Neural progenitor cell (in vitro differentiated cells): ENCODE data around the gene WDR7. TPM values are rescaled to one million over a fixed set of nuclear protein-coding genes. Genes with fewer than 3 reads are reported as not detected.

Experiments
- DNase-seq: peaks from one replicate; pipeline ENCODE4 v3.0.0-alpha.2; 2016; ENCODE audit warnings: low spot score
- H2AFZ ChIP-seq: fragments of 200-600 bp; sonication (generic); replicated peaks from 2 replicates; pipeline ENCODE4 v1.6.1; 2016; ENCODE audit warnings: antibody characterized with exemption
- H3F3A ChIP-seq: fragments of 200-600 bp; sonication (generic); 2 replicates; pipeline ENCODE4 v1.6.1; 2016; ENCODE audit warnings: antibody characterized with exemption, low read depth
- H3K27ac ChIP-seq: fragments of 200-600 bp; sonication (generic); 2 replicates; pipeline ENCODE4 v1.5.1; 2016; ENCODE audit warnings: mild to moderate bottlenecking
- H3K27me3 ChIP-seq: fragments of 200-600 bp; sonication (generic); 2 replicates; pipeline ENCODE4 v1.6.1; 2016; ENCODE audit warnings: mild to moderate bottlenecking, moderate library complexity
- H3K36me3 ChIP-seq: fragments of 200-600 bp; sonication (generic); 2 replicates; pipeline ENCODE4 v1.5.1; 2016
- H3K4me1 ChIP-seq: fragments of 200-600 bp; sonication (generic); 2 replicates; pipeline ENCODE4 v1.6.1; 2016; ENCODE audit warnings: mixed run types
- H3K4me2 ChIP-seq: fragments of 200-600 bp; sonication (generic); 2 replicates; pipeline ENCODE4 v1.6.1; 2016
- H3K4me3 ChIP-seq: fragments of 200-600 bp; sonication (generic); 2 replicates; pipeline ENCODE4 v1.5.1; 2016
- H3K79me2 ChIP-seq: fragments of 200-600 bp; sonication (generic); 2 replicates; pipeline ENCODE4 v1.6.1; 2016; ENCODE audit warnings: low read depth
- H3K9ac ChIP-seq: fragments of 200-600 bp; sonication (generic); 2 replicates; pipeline ENCODE4 v1.6.1; 2016
- H3K9me3 ChIP-seq: fragments of 200-600 bp; sonication (generic); 2 replicates; pipeline ENCODE4 v1.5.1; 2016; ENCODE audit warnings: low read depth
- H4K20me1 ChIP-seq: fragments of 200-600 bp; sonication (generic); 2 replicates; pipeline ENCODE4 v1.6.1; 2016; ENCODE audit warnings: low read depth
- H3K27ac Mint-ChIP-seq: 3 replicates; pipeline ENCODE4 v1.8.0; 2021; ENCODE audit warnings: mixed read lengths
- H3K27me3 Mint-ChIP-seq: 2 replicates; pipeline ENCODE4 v1.8.0; 2022; ENCODE audit warnings: low read depth, mild to moderate bottlenecking, inconsistent platforms, moderate library complexity, mixed read lengths; ENCODE audit not compliant: insufficient read depth
- H3K36me3 Mint-ChIP-seq: 3 replicates; pipeline ENCODE4 v1.8.0; 2021; ENCODE audit warnings: mixed read lengths
- H3K4me1 Mint-ChIP-seq: 3 replicates; pipeline ENCODE4 v1.8.0; 2021; ENCODE audit warnings: mixed read lengths
- H3K4me3 Mint-ChIP-seq: 3 replicates; pipeline ENCODE4 v1.8.0; 2021; ENCODE audit warnings: mild to moderate bottlenecking, moderate library complexity, mixed read lengths
- H3K9me3 Mint-ChIP-seq: 3 replicates; pipeline ENCODE4 v1.8.0; 2020; ENCODE audit warnings: mixed read lengths
- EZH2 ChIP-seq: fragments of 200-600 bp; sonication (generic); IDR thresholded peaks from 2 replicates; pipeline ENCODE4 v1.6.1; 2017; ENCODE audit warnings: antibody characterized with exemption, mild to moderate bottlenecking, moderate library complexity
- EZH2phosphoT487 ChIP-seq: fragments of 200-600 bp; sonication (generic); IDR thresholded peaks from 2 replicates; pipeline ENCODE4 v1.6.1; 2017; ENCODE audit warnings: antibody characterized with exemption
- total RNA-seq: library from RNA; depleted of rRNA; stranded (reverse); fragments of >200 nt; gene quantifications from 2 replicates; pipeline ENCODE4 v1.2.3, GENCODE V29; 2015; ENCODE audit warnings: low replicate concordance
- TF ChIP-seq, protein P1 (sequence below): fragments of 200-600 bp; sonication (generic); IDR thresholded peaks from 2 replicates; pipeline ENCODE4 v1.5.1; 2017; ENCODE audit warnings: antibody characterized with exemption, mild to moderate bottlenecking

WDR7 gene
- total RNA-seq, 1 donor from 2014 or later = 12.3 TPM

DNA sequence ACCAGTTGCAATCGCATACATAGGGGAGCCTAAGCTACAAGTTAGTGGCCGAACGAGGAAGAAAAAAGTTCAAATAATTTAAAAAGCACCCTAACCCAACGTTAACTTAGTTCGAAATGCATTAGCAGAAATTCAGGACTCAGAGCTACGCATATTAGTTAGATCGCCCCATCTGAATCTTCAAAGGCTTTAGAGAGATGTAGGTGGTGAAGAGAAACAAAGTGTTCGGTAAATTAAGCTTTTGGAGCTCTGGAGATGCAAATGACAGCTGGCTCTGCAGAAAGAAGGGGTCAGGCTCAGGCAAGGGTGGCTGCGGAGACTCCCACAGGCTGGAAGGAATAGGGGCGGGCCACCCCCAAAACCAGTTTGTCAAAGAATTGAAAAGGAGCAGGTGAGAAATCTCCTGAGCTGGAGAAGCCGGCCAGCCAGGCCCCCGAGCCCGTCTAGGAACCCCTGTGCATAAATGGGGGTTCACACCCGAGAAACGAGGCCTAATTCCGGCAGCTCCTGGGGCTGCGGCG lies 13.4 kb upstream of the WDR7 start:
- Histone ChIP-seq H3K9ac (peak overlapping the region; percentile 90), H3K4me2 (peak overlapping the region; percentile 98), H3K27me3 (no peaks in the 10 kb centered on the region), H2AFZ (peak overlapping the region; percentile 68), H3K27ac (peak overlapping the region; percentile 66), H3K79me2 (peaks cover 55% of the 10 kb centered on the region), H3K4me1 (peaks cover 9% of the 10 kb centered on the region), H4K20me1 (peaks cover 43% of the 10 kb centered on the region), H3K4me3 (peak overlapping the region; percentile 84), H3K9me3 (no peaks in the 10 kb centered on the region), H3K36me3 (no peaks in the 10 kb centered on the region), H3F3A (peaks cover 2% of the 10 kb centered on the region)
- Mint-ChIP-seq H3K36me3 (peaks cover 13% of the 10 kb centered on the region), H3K27ac (peak overlapping the region; percentile 99), H3K4me1 (peaks cover 20% of the 10 kb centered on the region), H3K27me3 (peaks cover 2% of the 10 kb centered on the region), H3K9me3 (peaks cover 2% of the 10 kb centered on the region), H3K4me3 (peak overlapping the region; percentile 100)
- DNase-seq = peak; percentile 30
- no peak for TF ChIP-seq EZH2
- TF ChIP-seq, protein P1, sequence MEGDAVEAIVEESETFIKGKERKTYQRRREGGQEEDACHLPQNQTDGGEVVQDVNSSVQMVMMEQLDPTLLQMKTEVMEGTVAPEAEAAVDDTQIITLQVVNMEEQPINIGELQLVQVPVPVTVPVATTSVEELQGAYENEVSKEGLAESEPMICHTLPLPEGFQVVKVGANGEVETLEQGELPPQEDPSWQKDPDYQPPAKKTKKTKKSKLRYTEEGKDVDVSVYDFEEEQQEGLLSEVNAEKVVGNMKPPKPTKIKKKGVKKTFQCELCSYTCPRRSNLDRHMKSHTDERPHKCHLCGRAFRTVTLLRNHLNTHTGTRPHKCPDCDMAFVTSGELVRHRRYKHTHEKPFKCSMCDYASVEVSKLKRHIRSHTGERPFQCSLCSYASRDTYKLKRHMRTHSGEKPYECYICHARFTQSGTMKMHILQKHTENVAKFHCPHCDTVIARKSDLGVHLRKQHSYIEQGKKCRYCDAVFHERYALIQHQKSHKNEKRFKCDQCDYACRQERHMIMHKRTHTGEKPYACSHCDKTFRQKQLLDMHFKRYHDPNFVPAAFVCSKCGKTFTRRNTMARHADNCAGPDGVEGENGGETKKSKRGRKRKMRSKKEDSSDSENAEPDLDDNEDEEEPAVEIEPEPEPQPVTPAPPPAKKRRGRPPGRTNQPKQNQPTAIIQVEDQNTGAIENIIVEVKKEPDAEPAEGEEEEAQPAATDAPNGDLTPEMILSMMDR = no peak
- no peak for TF ChIP-seq EZH2phosphoT487

DNA sequence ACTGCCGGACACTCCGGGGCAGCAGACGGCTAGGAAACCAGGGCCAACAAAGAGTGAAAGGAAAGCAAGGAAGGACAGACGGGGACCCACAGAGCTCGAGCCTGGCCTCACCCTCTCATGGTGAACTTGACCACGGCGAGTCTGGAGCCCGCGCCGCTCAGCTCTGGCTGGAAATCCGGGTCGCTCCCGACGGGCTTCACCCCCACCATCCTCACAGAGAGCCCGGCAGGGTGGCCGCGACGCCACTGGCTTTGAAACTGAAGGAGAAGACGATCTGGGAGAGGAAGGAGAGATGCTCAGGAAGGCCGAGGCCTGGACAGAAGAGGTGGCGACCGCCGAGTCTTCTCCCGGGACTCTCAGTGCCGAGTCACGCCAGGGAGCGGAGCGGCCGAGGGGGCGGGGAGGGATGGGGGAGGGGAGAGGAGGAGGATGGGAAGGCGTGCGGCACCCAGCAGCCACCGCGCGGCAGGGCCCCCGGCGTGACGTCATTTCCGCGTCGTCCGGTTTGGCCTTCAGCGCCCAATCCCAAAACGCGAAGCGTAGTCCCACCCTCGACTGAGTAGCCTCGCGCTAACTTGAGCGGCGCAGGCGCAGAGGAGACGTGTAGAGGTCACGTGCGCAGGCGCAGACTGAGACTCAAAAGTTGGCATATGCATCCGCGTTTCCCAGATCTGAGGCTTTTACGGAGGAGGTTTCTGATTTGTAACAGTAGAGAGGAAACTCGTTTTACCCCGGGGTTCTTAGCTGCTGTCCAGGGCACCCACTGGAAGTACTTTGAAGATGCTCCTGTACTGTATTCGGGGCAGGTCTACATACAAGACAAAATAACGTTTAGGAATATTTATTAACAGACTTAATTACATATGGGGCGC lies 12.7 kb upstream of the WDR7 start, which contains the start of gene TXNL1:
Gene TXNL1, minus strand, starts transcription at position 361 of the 872 bp plus-strand sequence. Its CDS starts 152 bp downstream, at position 209.
- Histone ChIP-seq H3K27ac (peak within 1 kb of the TSS; percentile 66), H3K36me3 (no peaks in the 10 kb centered on the region), H3K9ac (peak within 1 kb of the TSS; percentile 90), H3K4me1 (peaks cover 9% of the 10 kb centered on the region), H3K79me2 (peaks cover 49% of the 10 kb centered on the region), H3F3A (peaks cover 2% of the 10 kb centered on the region), H3K4me3 (peak within 1 kb of the TSS; percentile 84), H3K27me3 (no peaks in the 10 kb centered on the region), H3K9me3 (no peaks in the 10 kb centered on the region), H2AFZ (peak within 1 kb of the TSS; percentile 69), H3K4me2 (peak within 1 kb of the TSS; percentile 98), H4K20me1 (peaks cover 42% of the 10 kb centered on the region)
- Mint-ChIP-seq H3K4me1 (peaks cover 20% of the 10 kb centered on the region), H3K4me3 (peak within 1 kb of the TSS; percentile 100), H3K27me3 (peaks cover 2% of the 10 kb centered on the region), H3K36me3 (peaks cover 9% of the 10 kb centered on the region), H3K9me3 (peaks cover 2% of the 10 kb centered on the region), H3K27ac (peak within 1 kb of the TSS; percentile 99)
- DNase-seq = peak; percentile 98
- TF ChIP-seq EZH2phosphoT487 (no peak), EZH2 (no peak)
- TF ChIP-seq, protein P1 = no peak

DNA sequence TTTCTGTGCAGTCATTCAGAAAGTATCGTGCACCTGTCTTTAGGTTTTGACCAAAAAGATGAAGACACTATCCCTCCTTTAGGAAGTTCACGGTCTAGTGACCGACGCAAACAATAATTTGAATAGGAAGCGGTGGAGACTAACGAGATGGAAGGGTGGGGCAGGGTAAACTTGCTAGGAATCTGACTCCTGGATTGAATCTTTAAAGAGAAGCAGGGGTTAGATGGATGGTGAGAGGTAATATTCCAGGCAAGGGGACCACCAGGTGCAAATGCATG lies 12.1 kb upstream of the WDR7 start:
- H3K36me3 ChIP-seq = no peaks in the 10 kb centered on the region
- no peak overlapping the region for H3K9ac ChIP-seq
- no peaks in the 10 kb centered on the region for H3K27me3 ChIP-seq
- peak; percentile 1 for DNase-seq
- H3F3A ChIP-seq = peaks cover 2% of the 10 kb centered on the region
- H4K20me1 ChIP-seq = peaks cover 39% of the 10 kb centered on the region
- peak overlapping the region; percentile 100 for H3K4me3 Mint-ChIP-seq
- H3K36me3 Mint-ChIP-seq = peaks cover 6% of the 10 kb centered on the region
- peaks cover 2% of the 10 kb centered on the region for H3K27me3 Mint-ChIP-seq
- H3K27ac ChIP-seq = no peak overlapping the region
- TF ChIP-seq, protein P1 = no peak
- no peak for TF ChIP-seq EZH2
- no peak for TF ChIP-seq EZH2phosphoT487
- H3K27ac Mint-ChIP-seq = peak overlapping the region; percentile 99
- H3K79me2 ChIP-seq = peaks cover 44% of the 10 kb centered on the region
- H2AFZ ChIP-seq = peak overlapping the region; percentile 69
- peak overlapping the region; percentile 84 for H3K4me3 ChIP-seq
- peaks cover 2% of the 10 kb centered on the region for H3K9me3 Mint-ChIP-seq
- peak overlapping the region; percentile 98 for H3K4me2 ChIP-seq
- peaks cover 9% of the 10 kb centered on the region for H3K4me1 ChIP-seq
- H3K4me1 Mint-ChIP-seq = peaks cover 20% of the 10 kb centered on the region
- no peaks in the 10 kb centered on the region for H3K9me3 ChIP-seq
